K562 (cell line): Measurements from ENCODE around the gene CXCL16.

ENCODE experiments used
- ARID2 ChIP-seq: fragments of 450-650 bp; IDR thresholded peaks from 2 replicates; pipeline ENCODE4 v1.6.1; 2017; ENCODE audit warnings: antibody characterized with exemption, mild to moderate bottlenecking
- JUNB ChIP-seq: fragments of 450-650 bp; formaldehyde crosslinking; conservative IDR thresholded peaks from 2 replicates; pipeline ENCODE4 v1.4.0; 2020; ENCODE audit warnings: mild to moderate bottlenecking
- JUND ChIP-seq, 2 experiments: IDR thresholded peaks; 2 replicates in 1 of 2; 3 replicates in 1 of 2; pipeline ENCODE4 v1.6.1; 2011; ENCODE audit warnings: borderline replicate concordance in 2 of 2, low read depth in 2 of 2, low read length in 2 of 2, improper control_type of control experiment in 1 of 2, missing biosample characterization in 1 of 2, missing genetic modification characterization in 1 of 2, missing genetic modification reagents in 1 of 2
- KDM1A ChIP-seq, 2 experiments: fragments of 450-650 bp; IDR thresholded peaks; 2 replicates each; pipeline ENCODE4 v1.6.1; 2016; ENCODE audit warnings: mild to moderate bottlenecking in 2 of 2
- MAZ ChIP-seq, 2 experiments: fragments of 450-650 bp in 1 of 2; sonication (generic) in 1 of 2; formaldehyde crosslinking; IDR thresholded peaks in 1 of 2; conservative IDR thresholded peaks in 1 of 2; 2 replicates each; pipeline versions ENCODE4 v1.4.0 to v1.5.0; 2020; ENCODE audit warnings: mild to moderate bottlenecking in 1 of 2, missing genetic modification reagents in 1 of 2
- MCM7 ChIP-seq, 2 experiments: fragments of 450-650 bp; IDR thresholded peaks; 2 replicates each; pipeline ENCODE4 v1.6.1; 2016 to 2018
- MYBL2 ChIP-seq, 2 experiments: fragments of 450-650 bp in 1 of 2; sonication (generic) in 1 of 2; formaldehyde crosslinking in 1 of 2; IDR thresholded peaks; 2 replicates each; pipeline versions ENCODE4 v1.6.1 to v1.8.1; 2017 to 2022; ENCODE audit warnings: borderline replicate concordance in 1 of 2, inconsistent platforms in 1 of 2, low read depth in 1 of 2, mild to moderate bottlenecking in 1 of 2, missing genetic modification reagents in 1 of 2, moderate library complexity in 1 of 2
- NRF1 ChIP-seq, 2 experiments: fragments of 450-650 bp; IDR thresholded peaks in 1 of 2; conservative IDR thresholded peaks in 1 of 2; 2 replicates each; pipeline ENCODE4 v1.6.1; 2014; ENCODE audit warnings: mild to moderate bottlenecking in 2 of 2
- POLR2AphosphoS5 ChIP-seq: IDR thresholded peaks from 2 replicates; pipeline ENCODE4 v1.6.1; 2011; ENCODE audit warnings: mild to moderate bottlenecking, low read depth, low read length, moderate library complexity; ENCODE audit not compliant: control insufficient read depth, insufficient read depth
- REST ChIP-seq, 2 experiments: fragments of 450-650 bp; formaldehyde crosslinking in 1 of 2; IDR thresholded peaks; 2 replicates each; pipeline versions ENCODE4 v1.4.0 to v1.6.1; 2014 to 2020; ENCODE audit warnings: mild to moderate bottlenecking in 2 of 2, borderline replicate concordance in 1 of 2, low read depth in 1 of 2
- TCF7 ChIP-seq: sonication (generic); IDR thresholded peaks from 2 replicates; pipeline ENCODE4 v1.6.1; 2016; ENCODE audit warnings: antibody characterized with exemption, borderline replicate concordance
- ZNF431 ChIP-seq: sonication (generic); formaldehyde crosslinking; IDR thresholded peaks from 2 replicates; pipeline ENCODE4 v1.8.0; 2022; ENCODE audit warnings: mild to moderate bottlenecking, missing genetic modification reagents
- TF ChIP-seq, protein P1 (sequence below), 3 experiments: IDR thresholded peaks in 2 of 3; conservative IDR thresholded peaks in 1 of 3; 2 replicates each; pipeline ENCODE4 v1.5.1; 2011 to 2012; ENCODE audit warnings: low read length in 3 of 3, mild to moderate bottlenecking in 3 of 3, control low read depth in 2 of 3, improper control_type of control experiment in 1 of 3, inconsistent platforms in 1 of 3, low read depth in 1 of 3, mixed read lengths in 1 of 3, moderate library complexity in 1 of 3; ENCODE audit not compliant: insufficient read depth in 2 of 3

- TF ChIP-seq MCM7 (IDR thresholded peaks at IDR 0.05) (no peak), REST (IDR thresholded peaks at IDR 0.05; ENCODE audit: borderline replicate concordance) (no peak), REST (CRISPR knock-in tag; IDR thresholded peaks at IDR 0.05; ENCODE audit: low read depth) (no peak), MYBL2 (IDR thresholded peaks at IDR 0.05; ENCODE audit: low read depth) (no peak), MYBL2 (CRISPR knock-in tag; IDR thresholded peaks at IDR 0.05; ENCODE audit: borderline replicate concordance) (no peak), JUNB (no peak), TCF7 (no peak), POLR2AphosphoS5 (no peak), JUND (IDR thresholded peaks at IDR 0.05; ENCODE audit: borderline replicate concordance, low read depth, low read length) (no peak), JUND (tag; IDR thresholded peaks at IDR 0.05; ENCODE audit: borderline replicate concordance, low read depth, low read length) (no peak), KDM1A (IDR thresholded peaks at IDR 0.05) (no peak), ZNF431 (CRISPR knock-in tag) (no peak), MAZ (CRISPR knock-in tag; conservative IDR thresholded peaks at IDR 0.05 in 1 of 2, IDR thresholded peaks at IDR 0.05 in 1 of 2) (no peak), NRF1 (conservative IDR thresholded peaks at IDR 0.05 in 1 of 2, IDR thresholded peaks at IDR 0.05 in 1 of 2) (no peak), ARID2 (no peak)
- TF ChIP-seq, protein P1, sequence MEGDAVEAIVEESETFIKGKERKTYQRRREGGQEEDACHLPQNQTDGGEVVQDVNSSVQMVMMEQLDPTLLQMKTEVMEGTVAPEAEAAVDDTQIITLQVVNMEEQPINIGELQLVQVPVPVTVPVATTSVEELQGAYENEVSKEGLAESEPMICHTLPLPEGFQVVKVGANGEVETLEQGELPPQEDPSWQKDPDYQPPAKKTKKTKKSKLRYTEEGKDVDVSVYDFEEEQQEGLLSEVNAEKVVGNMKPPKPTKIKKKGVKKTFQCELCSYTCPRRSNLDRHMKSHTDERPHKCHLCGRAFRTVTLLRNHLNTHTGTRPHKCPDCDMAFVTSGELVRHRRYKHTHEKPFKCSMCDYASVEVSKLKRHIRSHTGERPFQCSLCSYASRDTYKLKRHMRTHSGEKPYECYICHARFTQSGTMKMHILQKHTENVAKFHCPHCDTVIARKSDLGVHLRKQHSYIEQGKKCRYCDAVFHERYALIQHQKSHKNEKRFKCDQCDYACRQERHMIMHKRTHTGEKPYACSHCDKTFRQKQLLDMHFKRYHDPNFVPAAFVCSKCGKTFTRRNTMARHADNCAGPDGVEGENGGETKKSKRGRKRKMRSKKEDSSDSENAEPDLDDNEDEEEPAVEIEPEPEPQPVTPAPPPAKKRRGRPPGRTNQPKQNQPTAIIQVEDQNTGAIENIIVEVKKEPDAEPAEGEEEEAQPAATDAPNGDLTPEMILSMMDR (IDR thresholded peaks at IDR 0.05 in 2 of 3, conservative IDR thresholded peaks at IDR 0.05 in 1 of 3; ENCODE audit: insufficient read depth in 2 of 3, low read depth in 1 of 3, low read length in 3 of 3) = no peak
These were observed 24.9 kb upstream of the CXCL16 start for GRCh38 chr17:4764595-4764994.
